HepG2 (cell line): ENCODE measurements around the gene COA5. TPM values are rescaled to one million over a fixed set of nuclear protein-coding genes. Genes with fewer than 3 reads are reported as not detected.

Experiments used
- CENPX ChIP-seq: sonication (generic); formaldehyde crosslinking; IDR thresholded peaks from 2 replicates; pipeline ENCODE4 v1.9.0; 2021; ENCODE audit warnings: mild to moderate bottlenecking, missing genetic modification reagents, moderate library complexity
- KDM1A ChIP-seq: IDR thresholded peaks from 2 replicates; pipeline ENCODE4 v1.6.1; 2016; ENCODE audit warnings: missing compliant biosample characterization
- MBD4 ChIP-seq: IDR thresholded peaks from 2 replicates; pipeline ENCODE4 v1.6.1; 2012; ENCODE audit warnings: low read length, inconsistent platforms, borderline replicate concordance
- NR1H2 ChIP-seq: sonication (generic); formaldehyde crosslinking; IDR thresholded peaks from 2 replicates; pipeline ENCODE4 v1.8.1; 2022; ENCODE audit warnings: low read depth, missing genetic modification reagents, borderline replicate concordance
- PHF8 ChIP-seq: sonication (generic); formaldehyde crosslinking; IDR thresholded peaks from 2 replicates; pipeline ENCODE4 v1.5.0; 2020; ENCODE audit warnings: missing genetic modification reagents
- SAP130 ChIP-seq: IDR thresholded peaks from 2 replicates; pipeline ENCODE4 v1.6.1; 2016; ENCODE audit warnings: low read depth
- SNAI1 ChIP-seq: sonication (generic); formaldehyde crosslinking; IDR thresholded peaks from 2 replicates; pipeline ENCODE4 v1.5.0; 2020; ENCODE audit warnings: mild to moderate bottlenecking, missing genetic modification reagents, borderline replicate concordance
- TOE1 ChIP-seq: sonication (generic); formaldehyde crosslinking; IDR thresholded peaks from 2 replicates; pipeline ENCODE4 v1.4.0; 2020; ENCODE audit warnings: mild to moderate bottlenecking, missing genetic modification reagents
- ZBTB20 ChIP-seq: sonication (generic); formaldehyde crosslinking; IDR thresholded peaks from 2 replicates; pipeline ENCODE4 v1.8.1; 2023; ENCODE audit warnings: missing genetic modification reagents, low read depth, mild to moderate bottlenecking, borderline replicate concordance
- ZNF326 ChIP-seq: sonication (generic); formaldehyde crosslinking; IDR thresholded peaks from 2 replicates; pipeline ENCODE4 v1.4.0; 2020; ENCODE audit warnings: missing genetic modification reagents, borderline replicate concordance
- ZNF468 ChIP-seq: sonication (generic); formaldehyde crosslinking; IDR thresholded peaks from 2 replicates; pipeline ENCODE4 v1.8.0; 2022; ENCODE audit warnings: mild to moderate bottlenecking, moderate library complexity, missing genetic modification reagents
- ZNF746 ChIP-seq: sonication (generic); formaldehyde crosslinking; IDR thresholded peaks from 2 replicates; pipeline ENCODE4 v1.8.0; 2022; ENCODE audit warnings: mild to moderate bottlenecking, missing genetic modification reagents
- polyA plus RNA-seq, 8 experiments: library from polyadenylated mRNA; depleted of rRNA in 3 of 8; stranded (reverse) in 7 of 8; unstranded in 1 of 8; fragments of >200 nt; fragmentation: Illumina TruSeq in 4 of 8; extraction: Trizol in 4 of 8; gene quantifications; 2 replicates each; pipeline versions ENCODE4 v1.2.1 to v1.2.3, GENCODE V29; 2011 to 2016; ENCODE audit warnings: low read depth in 4 of 8, missing spikeins in 1 of 8, mixed read lengths in 1 of 8; ENCODE audit not compliant: insufficient read depth in 1 of 8
- total RNA-seq, 5 experiments: library from RNA; depleted of rRNA; stranded (reverse); fragments of >200 nt; fragmentation: Illumina TruSeq; extraction: Trizol; gene quantifications; 2 replicates each; pipeline ENCODE4 v1.2.3, GENCODE V29; 2016; ENCODE audit warnings: low read depth in 1 of 5
- TF ChIP-seq, protein P1 (sequence below): sonication (generic); formaldehyde crosslinking; IDR thresholded peaks from 2 replicates; pipeline ENCODE4 v1.5.1; 2020; ENCODE audit warnings: missing genetic modification reagents, mild to moderate bottlenecking, borderline replicate concordance
- TF ChIP-seq, protein P2 (sequence below): sonication (generic); formaldehyde crosslinking; IDR thresholded peaks from 2 replicates; pipeline ENCODE4 v1.9.0; 2022; ENCODE audit warnings: missing genetic modification reagents, mild to moderate bottlenecking, borderline replicate concordance
- TF ChIP-seq, protein P3 (sequence below): sonication (generic); formaldehyde crosslinking; IDR thresholded peaks from 2 replicates; pipeline ENCODE4 v1.4.0; 2020; ENCODE audit warnings: mild to moderate bottlenecking, missing genetic modification reagents
- TF ChIP-seq, protein P4 (sequence below): sonication (generic); formaldehyde crosslinking; IDR thresholded peaks from 2 replicates; pipeline ENCODE4 v1.5.0; 2020; ENCODE audit warnings: mild to moderate bottlenecking, missing genetic modification reagents, borderline replicate concordance
- TF ChIP-seq, protein P5 (sequence below): sonication (generic); formaldehyde crosslinking; IDR thresholded peaks from 2 replicates; pipeline ENCODE4 v1.5.1; 2020; ENCODE audit warnings: mild to moderate bottlenecking, missing genetic modification reagents, moderate library complexity

Gene COA5
- total and polyA plus RNA-seq, 2 of the 13 experiments (the other 11 are each of a cell fraction or from before 2014, with no cell fraction given) = 43.6 to 64.5 TPM

DNA sequence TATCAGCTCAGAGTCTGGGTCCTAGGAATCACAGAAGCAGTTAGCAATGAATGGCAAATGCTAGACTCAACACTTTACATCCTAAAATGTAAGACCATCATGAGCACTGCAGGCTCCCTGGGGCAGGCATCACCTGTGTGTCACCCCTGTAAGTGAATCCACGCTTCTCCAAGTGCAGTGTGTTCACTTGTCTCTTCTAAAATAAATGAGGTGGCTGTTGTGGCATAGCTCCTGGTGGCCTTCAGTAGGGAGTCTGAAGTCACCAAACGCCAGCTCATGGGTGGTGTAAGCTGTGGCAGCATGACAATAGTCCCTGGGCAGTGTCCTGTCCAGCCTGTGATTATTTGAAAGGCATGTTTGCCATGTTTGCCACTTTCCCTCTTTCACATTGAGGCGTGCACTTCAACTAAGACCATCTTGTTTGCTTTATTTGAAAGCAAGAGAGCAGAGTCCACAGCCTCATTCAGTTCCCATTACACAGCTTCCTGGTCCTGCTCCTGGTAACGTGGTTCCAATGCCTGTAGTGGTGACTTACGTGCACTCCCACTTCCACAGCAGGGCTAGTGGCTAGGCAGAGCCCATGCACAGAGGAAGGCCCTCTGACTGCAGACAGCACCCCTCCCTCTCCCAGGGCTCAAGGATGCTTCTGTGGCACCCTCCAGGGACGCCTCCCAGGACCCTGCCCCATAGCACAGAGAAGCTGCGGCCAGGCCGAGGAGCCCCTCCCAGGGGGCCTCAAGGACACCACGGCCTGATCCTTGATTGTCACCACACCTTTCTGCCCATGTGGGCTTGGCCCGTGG lies 24.3 kb downstream of the COA5 start (continued):
- TF ChIP-seq SAP130 = peak; percentile 94
- TF ChIP-seq, protein P1, sequence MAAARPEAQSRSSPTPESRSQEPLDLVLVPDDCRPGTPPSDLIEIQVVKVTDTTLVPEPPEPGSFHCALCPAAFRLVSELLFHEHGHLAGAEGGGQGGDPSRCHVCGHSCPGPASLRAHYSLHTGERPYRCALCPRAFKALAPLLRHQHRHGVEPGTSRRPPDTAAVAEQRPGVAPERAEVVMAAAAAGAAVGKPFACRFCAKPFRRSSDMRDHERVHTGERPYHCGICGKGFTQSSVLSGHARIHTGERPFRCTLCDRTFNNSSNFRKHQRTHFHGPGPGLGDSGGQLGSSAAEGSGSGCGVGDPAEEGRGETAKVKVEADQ (CRISPR knock-in tag) = no peak
- no peak for TF ChIP-seq ZNF746 (CRISPR knock-in tag)
- TF ChIP-seq ZNF468 (CRISPR knock-in tag) = no peak
- peak; percentile 74; the same call in 1 of the 2 replicates for TF ChIP-seq ZBTB20 (CRISPR knock-in tag)
- TF ChIP-seq, protein P2, sequence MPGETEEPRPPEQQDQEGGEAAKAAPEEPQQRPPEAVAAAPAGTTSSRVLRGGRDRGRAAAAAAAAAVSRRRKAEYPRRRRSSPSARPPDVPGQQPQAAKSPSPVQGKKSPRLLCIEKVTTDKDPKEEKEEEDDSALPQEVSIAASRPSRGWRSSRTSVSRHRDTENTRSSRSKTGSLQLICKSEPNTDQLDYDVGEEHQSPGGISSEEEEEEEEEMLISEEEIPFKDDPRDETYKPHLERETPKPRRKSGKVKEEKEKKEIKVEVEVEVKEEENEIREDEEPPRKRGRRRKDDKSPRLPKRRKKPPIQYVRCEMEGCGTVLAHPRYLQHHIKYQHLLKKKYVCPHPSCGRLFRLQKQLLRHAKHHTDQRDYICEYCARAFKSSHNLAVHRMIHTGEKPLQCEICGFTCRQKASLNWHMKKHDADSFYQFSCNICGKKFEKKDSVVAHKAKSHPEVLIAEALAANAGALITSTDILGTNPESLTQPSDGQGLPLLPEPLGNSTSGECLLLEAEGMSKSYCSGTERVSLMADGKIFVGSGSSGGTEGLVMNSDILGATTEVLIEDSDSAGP = peak; percentile 81
- TF ChIP-seq KDM1A = peak; percentile 68; the same call in 1 of the 2 replicates
- no peak for TF ChIP-seq ZNF326 (CRISPR knock-in tag)
- TF ChIP-seq, protein P3, sequence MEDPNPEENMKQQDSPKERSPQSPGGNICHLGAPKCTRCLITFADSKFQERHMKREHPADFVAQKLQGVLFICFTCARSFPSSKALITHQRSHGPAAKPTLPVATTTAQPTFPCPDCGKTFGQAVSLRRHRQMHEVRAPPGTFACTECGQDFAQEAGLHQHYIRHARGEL = no peak; the same call in 1 of the 2 replicates
- TF ChIP-seq MBD4 = no peak
- TF ChIP-seq PHF8 (CRISPR knock-in tag) = peak; percentile 57; the same call in 1 of the 2 replicates
- TF ChIP-seq, protein P4, sequence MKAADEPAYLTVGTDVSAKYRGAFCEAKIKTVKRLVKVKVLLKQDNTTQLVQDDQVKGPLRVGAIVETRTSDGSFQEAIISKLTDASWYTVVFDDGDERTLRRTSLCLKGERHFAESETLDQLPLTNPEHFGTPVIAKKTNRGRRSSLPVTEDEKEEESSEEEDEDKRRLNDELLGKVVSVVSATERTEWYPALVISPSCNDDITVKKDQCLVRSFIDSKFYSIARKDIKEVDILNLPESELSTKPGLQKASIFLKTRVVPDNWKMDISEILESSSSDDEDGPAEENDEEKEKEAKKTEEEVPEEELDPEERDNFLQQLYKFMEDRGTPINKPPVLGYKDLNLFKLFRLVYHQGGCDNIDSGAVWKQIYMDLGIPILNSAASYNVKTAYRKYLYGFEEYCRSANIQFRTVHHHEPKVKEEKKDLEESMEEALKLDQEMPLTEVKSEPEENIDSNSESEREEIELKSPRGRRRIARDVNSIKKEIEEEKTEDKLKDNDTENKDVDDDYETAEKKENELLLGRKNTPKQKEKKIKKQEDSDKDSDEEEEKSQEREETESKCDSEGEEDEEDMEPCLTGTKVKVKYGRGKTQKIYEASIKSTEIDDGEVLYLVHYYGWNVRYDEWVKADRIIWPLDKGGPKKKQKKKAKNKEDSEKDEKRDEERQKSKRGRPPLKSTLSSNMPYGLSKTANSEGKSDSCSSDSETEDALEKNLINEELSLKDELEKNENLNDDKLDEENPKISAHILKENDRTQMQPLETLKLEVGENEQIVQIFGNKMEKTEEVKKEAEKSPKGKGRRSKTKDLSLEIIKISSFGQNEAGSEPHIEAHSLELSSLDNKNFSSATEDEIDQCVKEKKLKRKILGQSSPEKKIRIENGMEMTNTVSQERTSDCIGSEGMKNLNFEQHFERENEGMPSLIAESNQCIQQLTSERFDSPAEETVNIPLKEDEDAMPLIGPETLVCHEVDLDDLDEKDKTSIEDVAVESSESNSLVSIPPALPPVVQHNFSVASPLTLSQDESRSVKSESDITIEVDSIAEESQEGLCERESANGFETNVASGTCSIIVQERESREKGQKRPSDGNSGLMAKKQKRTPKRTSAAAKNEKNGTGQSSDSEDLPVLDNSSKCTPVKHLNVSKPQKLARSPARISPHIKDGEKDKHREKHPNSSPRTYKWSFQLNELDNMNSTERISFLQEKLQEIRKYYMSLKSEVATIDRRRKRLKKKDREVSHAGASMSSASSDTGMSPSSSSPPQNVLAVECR (CRISPR knock-in tag) = peak; percentile 72
- TF ChIP-seq SNAI1 (CRISPR knock-in tag) = 0 out of 2 replicates have a peak, but pooled peaks have one; percentile 41
- no peak for TF ChIP-seq NR1H2 (CRISPR knock-in tag)
- no peak for TF ChIP-seq CENPX
- TF ChIP-seq, protein P5, sequence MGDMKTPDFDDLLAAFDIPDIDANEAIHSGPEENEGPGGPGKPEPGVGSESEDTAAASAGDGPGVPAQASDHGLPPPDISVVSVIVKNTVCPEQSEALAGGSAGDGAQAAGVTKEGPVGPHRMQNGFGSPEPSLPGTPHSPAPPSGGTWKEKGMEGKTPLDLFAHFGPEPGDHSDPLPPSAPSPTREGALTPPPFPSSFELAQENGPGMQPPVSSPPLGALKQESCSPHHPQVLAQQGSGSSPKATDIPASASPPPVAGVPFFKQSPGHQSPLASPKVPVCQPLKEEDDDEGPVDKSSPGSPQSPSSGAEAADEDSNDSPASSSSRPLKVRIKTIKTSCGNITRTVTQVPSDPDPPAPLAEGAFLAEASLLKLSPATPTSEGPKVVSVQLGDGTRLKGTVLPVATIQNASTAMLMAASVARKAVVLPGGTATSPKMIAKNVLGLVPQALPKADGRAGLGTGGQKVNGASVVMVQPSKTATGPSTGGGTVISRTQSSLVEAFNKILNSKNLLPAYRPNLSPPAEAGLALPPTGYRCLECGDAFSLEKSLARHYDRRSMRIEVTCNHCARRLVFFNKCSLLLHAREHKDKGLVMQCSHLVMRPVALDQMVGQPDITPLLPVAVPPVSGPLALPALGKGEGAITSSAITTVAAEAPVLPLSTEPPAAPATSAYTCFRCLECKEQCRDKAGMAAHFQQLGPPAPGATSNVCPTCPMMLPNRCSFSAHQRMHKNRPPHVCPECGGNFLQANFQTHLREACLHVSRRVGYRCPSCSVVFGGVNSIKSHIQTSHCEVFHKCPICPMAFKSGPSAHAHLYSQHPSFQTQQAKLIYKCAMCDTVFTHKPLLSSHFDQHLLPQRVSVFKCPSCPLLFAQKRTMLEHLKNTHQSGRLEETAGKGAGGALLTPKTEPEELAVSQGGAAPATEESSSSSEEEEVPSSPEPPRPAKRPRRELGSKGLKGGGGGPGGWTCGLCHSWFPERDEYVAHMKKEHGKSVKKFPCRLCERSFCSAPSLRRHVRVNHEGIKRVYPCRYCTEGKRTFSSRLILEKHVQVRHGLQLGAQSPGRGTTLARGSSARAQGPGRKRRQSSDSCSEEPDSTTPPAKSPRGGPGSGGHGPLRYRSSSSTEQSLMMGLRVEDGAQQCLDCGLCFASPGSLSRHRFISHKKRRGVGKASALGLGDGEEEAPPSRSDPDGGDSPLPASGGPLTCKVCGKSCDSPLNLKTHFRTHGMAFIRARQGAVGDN (CRISPR knock-in tag) = peak; percentile 98
- TF ChIP-seq TOE1 (CRISPR knock-in tag) = no peak
